Vagina (tissue), 2 donors: ENCODE results near the gene ACTN4. TPM values are rescaled to one million over a fixed set of nuclear protein-coding genes. Genes with fewer than 3 reads are reported as not detected.

Experiments used
- DNase-seq, 2 donors: peaks; one replicate each; pipeline ENCODE4 v3.0.0-alpha.2; 2017; ENCODE audit errors: extremely low spot score in 2 of 2
- H3K27ac ChIP-seq: fragments of 200-600 bp; sonication (generic); one replicate; pipeline ENCODE4 v1.5.1; 2019
- H3K27me3 ChIP-seq: fragments of 200-600 bp; sonication (generic); one replicate; pipeline ENCODE4 v1.5.1; 2019
- H3K36me3 ChIP-seq, 2 donors: fragments of 200-600 bp; sonication (generic); one replicate each; pipeline ENCODE4 v1.5.1; 2017 to 2019
- H3K4me1 ChIP-seq: fragments of 200-600 bp; sonication (generic); one replicate; pipeline ENCODE4 v1.5.1; 2019
- H3K4me3 ChIP-seq, 2 donors: fragments of 200-600 bp; sonication (generic); 1 replicate in 1 of 2; 2 replicates in 1 of 2; pipeline ENCODE4 v1.5.1; 2016 to 2019
- H3K9me3 ChIP-seq: fragments of 200-600 bp; sonication (generic); one replicate; pipeline ENCODE4 v1.5.1; 2019
- POLR2A ChIP-seq, 2 donors: fragments of 450-650 bp; IDR thresholded peaks; one replicate each; pipeline ENCODE4 v1.6.1; 2017; ENCODE audit warnings: antibody characterized with exemption in 2 of 2, mild to moderate bottlenecking in 2 of 2, moderate library complexity in 2 of 2
- POLR2AphosphoS5 ChIP-seq, 2 donors: sonication (generic); formaldehyde crosslinking; IDR thresholded peaks; one replicate each; pipeline ENCODE4 v1.9.0; 2017; ENCODE audit warnings: antibody characterized with exemption in 2 of 2, mild to moderate bottlenecking in 2 of 2, low read depth in 1 of 2; ENCODE audit not compliant: insufficient read depth in 1 of 2
- intact Hi-C: fragments of 100-400 bp; cut with DNase I; formaldehyde crosslinking; loops from one replicate; pipeline ENCODE4 v1.15.1; 2023
- total RNA-seq: library from RNA; depleted of rRNA; stranded (reverse); fragments of >200 nt; gene quantifications from one replicate; pipeline ENCODE4 v1.2.3, GENCODE V29; 2016
- TF ChIP-seq, protein P1 (sequence below), 3 experiments: fragments of 450-650 bp in 2 of 3; fragments of 200-600 bp in 1 of 3; sonication (generic) in 1 of 3; IDR thresholded peaks; one replicate each; pipeline ENCODE4 v1.5.1; 2017 to 2019; ENCODE audit warnings: antibody characterized with exemption in 3 of 3, mild to moderate bottlenecking in 2 of 3, moderate library complexity in 2 of 3

Gene ACTN4
- total RNA-seq, 1 donor from 2014 or later = 513 TPM

DNA sequence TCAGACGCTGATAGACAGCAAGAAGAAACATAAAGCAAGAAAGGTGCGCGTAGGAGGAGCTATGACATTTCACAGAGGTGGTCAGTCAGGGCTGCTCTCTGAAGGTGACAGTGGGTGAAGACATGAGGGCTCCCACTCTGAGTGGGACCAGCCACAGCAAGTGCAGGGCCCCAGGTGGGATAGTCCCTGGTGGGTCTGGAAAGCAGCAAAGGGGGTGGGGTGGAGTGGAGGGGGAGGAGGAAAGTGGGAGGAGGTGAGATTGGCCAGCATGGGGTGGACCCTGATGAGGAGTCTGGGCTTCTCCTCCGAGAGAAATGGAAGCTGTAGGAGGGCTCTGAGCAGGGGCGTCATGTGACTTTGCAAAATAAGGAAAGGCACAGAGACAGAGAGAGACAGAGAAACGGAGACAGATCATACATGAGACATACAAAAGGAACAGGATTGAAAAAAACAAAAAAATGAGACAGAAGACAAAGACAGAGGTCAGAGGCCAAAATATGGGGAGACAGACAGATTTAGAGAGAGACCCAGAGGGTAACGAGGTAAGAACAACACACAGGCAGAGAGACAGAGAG is 32.4 kb upstream of the ACTN4 start:
- H3K9me3 ChIP-seq = no peaks in the 10 kb centered on the region
- TF ChIP-seq POLR2A (IDR thresholded peaks at IDR 0.05) = no peak
- peaks cover 16% of the 10 kb centered on the region for H3K4me1 ChIP-seq
- DNase-seq = no peak
- H3K36me3 ChIP-seq = peaks cover 0 to under 1% of the 10 kb centered on the region in 2 donors
- intact Hi-C loops = no loop called here
- no peaks in the 10 kb centered on the region for H3K27me3 ChIP-seq
- H3K4me3 ChIP-seq = no peak overlapping the region
- no peak overlapping the region for H3K27ac ChIP-seq

DNA sequence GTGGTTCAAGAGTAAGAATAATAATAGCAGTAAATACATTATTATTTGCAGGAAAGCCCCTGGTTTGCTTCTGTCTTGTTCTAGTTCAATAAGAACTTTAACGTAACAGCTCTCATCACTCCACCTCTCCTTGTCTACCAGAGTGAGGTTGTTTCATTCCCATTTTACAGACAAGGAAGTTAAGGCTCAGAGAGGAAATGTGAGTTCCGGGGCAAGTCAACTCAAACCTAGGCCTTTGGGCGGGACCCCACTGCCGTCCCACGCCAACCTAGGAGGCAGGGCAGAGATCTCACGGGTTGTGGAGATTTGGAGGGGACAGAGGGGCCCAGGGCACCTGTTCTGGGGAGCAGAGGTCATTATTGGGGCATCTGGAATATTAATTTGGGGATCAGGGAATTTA is 31.2 kb upstream of the ACTN4 start:
- Histone ChIP-seq H3K4me3 (no peak overlapping the region), H3K27ac (no peak overlapping the region), H3K36me3 (peaks cover 0 to 13% of the 10 kb centered on the region in 2 donors), H3K27me3 (no peaks in the 10 kb centered on the region), H3K9me3 (no peaks in the 10 kb centered on the region), H3K4me1 (peaks cover 20% of the 10 kb centered on the region)
- TF ChIP-seq, protein P1, sequence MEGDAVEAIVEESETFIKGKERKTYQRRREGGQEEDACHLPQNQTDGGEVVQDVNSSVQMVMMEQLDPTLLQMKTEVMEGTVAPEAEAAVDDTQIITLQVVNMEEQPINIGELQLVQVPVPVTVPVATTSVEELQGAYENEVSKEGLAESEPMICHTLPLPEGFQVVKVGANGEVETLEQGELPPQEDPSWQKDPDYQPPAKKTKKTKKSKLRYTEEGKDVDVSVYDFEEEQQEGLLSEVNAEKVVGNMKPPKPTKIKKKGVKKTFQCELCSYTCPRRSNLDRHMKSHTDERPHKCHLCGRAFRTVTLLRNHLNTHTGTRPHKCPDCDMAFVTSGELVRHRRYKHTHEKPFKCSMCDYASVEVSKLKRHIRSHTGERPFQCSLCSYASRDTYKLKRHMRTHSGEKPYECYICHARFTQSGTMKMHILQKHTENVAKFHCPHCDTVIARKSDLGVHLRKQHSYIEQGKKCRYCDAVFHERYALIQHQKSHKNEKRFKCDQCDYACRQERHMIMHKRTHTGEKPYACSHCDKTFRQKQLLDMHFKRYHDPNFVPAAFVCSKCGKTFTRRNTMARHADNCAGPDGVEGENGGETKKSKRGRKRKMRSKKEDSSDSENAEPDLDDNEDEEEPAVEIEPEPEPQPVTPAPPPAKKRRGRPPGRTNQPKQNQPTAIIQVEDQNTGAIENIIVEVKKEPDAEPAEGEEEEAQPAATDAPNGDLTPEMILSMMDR (IDR thresholded peaks at IDR 0.05) = no peak
- TF ChIP-seq POLR2AphosphoS5 (IDR thresholded peaks at IDR 0.05; ENCODE audit: insufficient read depth in 1 of 2, low read depth in 1 of 2) (no peak), POLR2A (IDR thresholded peaks at IDR 0.05) (no peak)
- intact Hi-C loops = no loop called here
- DNase-seq = no peak

DNA sequence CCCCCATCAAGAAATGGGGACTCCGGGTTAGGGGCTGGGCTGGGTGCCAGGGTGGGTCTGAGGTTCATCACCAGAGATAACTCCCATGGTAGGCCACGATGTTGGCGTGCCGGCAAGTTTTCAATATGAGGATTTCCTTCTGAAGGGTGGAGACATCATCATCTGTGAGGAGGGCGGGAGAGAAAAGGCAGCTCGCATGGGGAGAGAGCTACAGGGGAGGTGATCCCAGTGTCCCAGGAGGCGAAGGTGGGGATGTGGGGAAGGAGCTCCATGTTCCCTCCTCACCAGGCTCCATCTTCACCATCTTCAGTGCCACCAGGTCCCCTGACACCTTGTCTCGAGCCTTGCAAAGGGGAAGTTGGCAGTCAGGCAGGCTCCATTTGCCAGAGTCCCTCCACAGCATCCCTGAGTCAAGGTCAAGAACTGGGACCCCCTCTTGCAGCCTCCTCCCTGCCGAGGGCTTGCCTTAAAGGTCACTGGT is 30.1 kb upstream of the ACTN4 start:
- Histone ChIP-seq H3K27me3 (no peaks in the 10 kb centered on the region), H3K36me3 (peaks cover 0 to 23% of the 10 kb centered on the region in 2 donors), H3K4me3 (peak overlapping the region; percentile 82 to 98), H3K9me3 (no peaks in the 10 kb centered on the region), H3K27ac (no peak overlapping the region), H3K4me1 (peaks cover 20% of the 10 kb centered on the region)
- TF ChIP-seq, protein P1 (IDR thresholded peaks at IDR 0.05) = no peak
- TF ChIP-seq POLR2AphosphoS5 (IDR thresholded peaks at IDR 0.05; ENCODE audit: insufficient read depth in 1 of 2, low read depth in 1 of 2) (no peak), POLR2A (IDR thresholded peaks at IDR 0.05) (no peak)
- intact Hi-C loops = no loop called here
- no peak for DNase-seq

DNA sequence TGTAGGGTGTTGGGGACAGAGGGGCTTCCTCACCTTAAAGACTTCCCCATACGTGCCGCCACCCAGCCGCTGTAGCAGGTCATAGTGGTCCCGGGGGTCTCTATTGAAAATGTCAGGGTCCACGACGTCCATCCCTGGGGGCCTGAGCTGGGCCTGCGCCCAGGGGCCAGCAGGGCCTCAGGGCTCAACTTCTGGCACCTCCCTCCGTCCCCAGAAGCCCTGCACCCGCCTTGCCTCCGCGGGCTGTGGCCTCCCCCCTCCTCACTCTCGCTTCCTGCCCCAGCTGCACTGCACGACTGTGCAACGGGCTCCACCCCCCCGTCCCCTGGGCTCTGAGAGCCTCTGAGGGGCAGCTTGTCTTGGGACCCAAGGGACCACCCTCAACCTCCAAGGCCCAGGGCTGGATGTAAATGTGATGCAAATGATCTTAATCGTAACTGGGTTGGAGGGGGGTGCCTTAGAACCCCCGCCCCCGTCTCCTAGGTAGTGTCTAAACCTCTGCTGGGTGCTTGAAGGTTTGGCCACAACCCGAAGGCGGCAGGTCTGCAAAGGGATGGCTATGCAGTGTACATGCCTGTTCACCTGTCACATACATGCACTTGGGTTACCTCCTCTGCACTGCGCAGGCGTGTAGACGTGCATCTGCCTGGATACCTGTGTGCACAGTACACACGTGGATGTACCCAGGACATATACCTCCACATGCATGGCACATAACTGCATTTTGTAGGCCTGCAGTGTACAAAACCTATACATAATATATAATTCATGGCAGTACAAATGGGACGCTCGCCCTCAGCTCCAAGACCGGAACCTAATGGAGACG is 29.5 kb upstream of the ACTN4 start, which contains the start of gene MAP4K1:
Gene MAP4K1 (minus strand): TSS at position 190 of the 826 bp plus-strand sequence. CDS start 58 bp downstream, at position 132.
- H3K36me3 ChIP-seq = peaks cover 0 to 30% of the 10 kb centered on the region in 2 donors
- peak within 1 kb of the TSS; percentile 56 for H3K27ac ChIP-seq
- H3K4me3 ChIP-seq = peak within 1 kb of the TSS; percentile 82 to 98
- no peaks in the 10 kb centered on the region for H3K27me3 ChIP-seq
- no peak for DNase-seq
- intact Hi-C loops = no loop called here
- H3K9me3 ChIP-seq = no peaks in the 10 kb centered on the region
- TF ChIP-seq, protein P1 (IDR thresholded peaks at IDR 0.05) = no peak
- H3K4me1 ChIP-seq = peaks cover 20% of the 10 kb centered on the region

DNA sequence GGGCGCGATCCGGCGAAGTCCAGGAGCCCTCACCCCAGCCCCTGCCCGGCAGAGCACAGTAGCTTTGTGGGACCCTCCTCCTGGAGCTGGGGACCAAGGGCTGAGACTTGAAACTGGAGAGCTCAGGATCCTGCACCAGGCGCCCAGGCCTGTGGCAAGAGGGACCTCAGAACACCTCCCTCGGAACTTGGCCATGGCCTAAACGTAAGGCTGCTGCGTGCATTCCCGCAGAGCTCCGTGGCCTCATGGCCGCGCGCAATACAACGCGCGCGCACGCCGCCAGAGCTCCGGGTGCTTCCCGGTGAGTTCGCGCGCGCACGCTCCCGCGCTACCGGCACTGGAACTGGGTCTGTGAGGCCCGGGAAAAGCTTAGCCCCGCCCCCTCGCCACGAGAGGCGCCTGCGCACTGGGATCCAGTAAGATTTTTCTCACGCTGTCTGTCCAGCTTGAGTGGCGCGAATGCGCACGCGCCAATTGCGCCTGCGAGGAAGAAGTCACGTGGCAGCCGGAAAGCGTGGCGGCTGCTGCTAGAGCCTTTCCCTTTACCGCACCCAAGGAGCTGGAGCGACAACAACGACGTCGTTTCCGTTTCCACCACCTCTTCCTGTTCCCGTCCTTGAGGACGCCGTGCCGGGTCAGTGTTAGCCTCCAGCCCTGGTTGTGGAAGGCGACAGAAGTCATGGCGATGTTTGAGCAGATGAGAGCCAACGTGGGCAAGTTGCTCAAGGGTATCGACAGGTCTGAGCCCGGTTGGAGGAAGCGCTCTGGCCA is 28.7 kb upstream of the ACTN4 start, which contains the start of gene EIF3K:
Gene EIF3K (plus strand): TSS at position 599 of the 771 bp plus-strand sequence. CDS start 81 bp downstream, at position 680.
- H3K9me3 ChIP-seq = no peaks in the 10 kb centered on the region
- H3K4me1 ChIP-seq = peaks cover 20% of the 10 kb centered on the region
- peak within 1 kb of the TSS; percentile 80 for H3K27ac ChIP-seq
- H3K27me3 ChIP-seq = no peaks in the 10 kb centered on the region
- peaks cover 0 to 38% of the 10 kb centered on the region in 2 donors for H3K36me3 ChIP-seq
- DNase-seq = peak in 1 of 2 donors; percentile 99
- intact Hi-C loops = no loop called here
- peak within 1 kb of the TSS; percentile 82 to 98 for H3K4me3 ChIP-seq
- TF ChIP-seq, protein P1 (IDR thresholded peaks at IDR 0.05) = no peak
- TF ChIP-seq POLR2AphosphoS5 (IDR thresholded peaks at IDR 0.05; ENCODE audit: insufficient read depth in 1 of 2, low read depth in 1 of 2) (peak; percentile 92 to 100), POLR2A (IDR thresholded peaks at IDR 0.05) (no peak)
